Naive thymus-derived CD4-positive, alpha-beta T cell (primary cell): Measurements from ENCODE around the gene ACADM. TPM values are rescaled to one million over a fixed set of nuclear protein-coding genes. Genes with fewer than 3 reads are reported as not detected.

Experiments used
- ATAC-seq: fragments of 150-1000 bp; cut with Tn5 transposase; 2 replicates; pipeline ENCODE4 v1.10.0; 2021; ENCODE audit warnings: mild to moderate bottlenecking, moderate library complexity
- CTCF ChIA-PET: fragments of 350-600 bp; sonication (Branson Sonifier 250); formaldehyde crosslinking; loops from one replicate; lab custom pipeline; 2021; ENCODE audit warnings: antibody characterized with exemption; lab: Charles Lee
- POLR2A ChIA-PET: fragments of 350-600 bp; sonication (Branson Sonifier 250); formaldehyde crosslinking; loops from one replicate; lab custom pipeline; 2021; ENCODE audit warnings: antibody characterized with exemption, inconsistent platforms; lab: Charles Lee
- DNase-seq, 9 donors: peaks; one replicate each; pipeline versions ENCODE4 v3.0.0 to v3.0.0-alpha.2; 2020 to 2022; ENCODE audit warnings: mixed read lengths in 1 of 9
- H3K27ac ChIP-seq: one replicate; pipeline ENCODE4 v1.7.0; 2013; ENCODE audit warnings: mild to moderate bottlenecking, low read depth, low read length, moderate library complexity
- H3K27me3 ChIP-seq, 2 donors: one replicate each; pipeline ENCODE4 v1.7.0; 2013; ENCODE audit warnings: low read length in 2 of 2, mild to moderate bottlenecking in 2 of 2, moderate library complexity in 2 of 2; ENCODE audit not compliant: control insufficient read depth in 2 of 2, insufficient read depth in 2 of 2
- H3K36me3 ChIP-seq, 3 experiments: 1 replicate in 2 of 3; 2 replicates in 1 of 3; pipeline ENCODE4 v1.7.0; 2013; ENCODE audit warnings: low read length in 3 of 3, mild to moderate bottlenecking in 3 of 3, moderate library complexity in 1 of 3; ENCODE audit not compliant: insufficient read depth in 3 of 3, control insufficient read depth in 2 of 3
- H3K4me1 ChIP-seq, 2 donors: one replicate each; pipeline ENCODE4 v1.7.0; 2013; ENCODE audit warnings: low read length in 2 of 2, mild to moderate bottlenecking in 2 of 2, moderate library complexity in 1 of 2; ENCODE audit not compliant: control insufficient read depth in 2 of 2, insufficient read depth in 2 of 2
- H3K4me3 ChIP-seq: 2 replicates; pipeline ENCODE4 v1.7.0; 2013; ENCODE audit warnings: mild to moderate bottlenecking, low read length
- H3K9me3 ChIP-seq, 3 experiments: 1 replicate in 2 of 3; 2 replicates in 1 of 3; pipeline ENCODE4 v1.7.0; 2013; ENCODE audit warnings: low read length in 3 of 3; ENCODE audit not compliant: control insufficient read depth in 2 of 3
- H3K27ac Mint-ChIP-seq, 9 donors: one replicate each; pipeline ENCODE4 v1.8.0; 2020 to 2022; ENCODE audit warnings: mixed read lengths in 9 of 9, mild to moderate bottlenecking in 8 of 9, moderate library complexity in 5 of 9, inconsistent platforms in 2 of 9
- H3K27me3 Mint-ChIP-seq, 5 donors: one replicate each; pipeline ENCODE4 v1.8.0; 2021 to 2022; ENCODE audit warnings: mixed read lengths in 5 of 5, mild to moderate bottlenecking in 1 of 5
- H3K36me3 Mint-ChIP-seq, 5 donors: one replicate each; pipeline ENCODE4 v1.8.0; 2020 to 2022; ENCODE audit warnings: mixed read lengths in 5 of 5, mild to moderate bottlenecking in 3 of 5, inconsistent platforms in 1 of 5
- H3K4me1 Mint-ChIP-seq, 7 donors: one replicate each; pipeline ENCODE4 v1.8.0; 2020 to 2022; ENCODE audit warnings: mixed read lengths in 7 of 7, mild to moderate bottlenecking in 3 of 7, inconsistent platforms in 1 of 7
- H3K4me3 Mint-ChIP-seq, 10 donors: one replicate each; pipeline ENCODE4 v1.8.0; 2020 to 2022; ENCODE audit warnings: mild to moderate bottlenecking in 10 of 10, mixed read lengths in 10 of 10, moderate library complexity in 6 of 10, inconsistent platforms in 2 of 10
- H3K9me3 Mint-ChIP-seq, 11 donors: one replicate each; pipeline ENCODE4 v1.8.0; 2020 to 2022; ENCODE audit warnings: mixed read lengths in 11 of 11, mild to moderate bottlenecking in 4 of 11, inconsistent platforms in 1 of 11, moderate library complexity in 1 of 11
- intact Hi-C, 2 donors: fragments of 100-400 bp; cut with micrococcal nuclease; formaldehyde crosslinking; loops; one replicate each; pipeline ENCODE4 v1.15.1; 2023
- polyA plus RNA-seq, 2 donors: library from polyadenylated mRNA; unstranded; fragments of 300-500 nt; fragmentation: Illumina TruSeq; gene quantifications; one replicate each; pipeline ENCODE4 v1.2.3, GENCODE V29; 2021
- total RNA-seq, 6 experiments: library from RNA in 5 of 6; stranded (reverse) in 5 of 6; gene quantifications; 1 replicate in 5 of 6; 2 replicates in 1 of 6; pipeline ENCODE4 v1.2.3 and lab custom pipeline; 2021 to 2026

Gene ACADM
- total and polyA plus RNA-seq, 7 experiments from 2014 or later = 11.1 to 67.0 (median 34.9) TPM

DNA sequence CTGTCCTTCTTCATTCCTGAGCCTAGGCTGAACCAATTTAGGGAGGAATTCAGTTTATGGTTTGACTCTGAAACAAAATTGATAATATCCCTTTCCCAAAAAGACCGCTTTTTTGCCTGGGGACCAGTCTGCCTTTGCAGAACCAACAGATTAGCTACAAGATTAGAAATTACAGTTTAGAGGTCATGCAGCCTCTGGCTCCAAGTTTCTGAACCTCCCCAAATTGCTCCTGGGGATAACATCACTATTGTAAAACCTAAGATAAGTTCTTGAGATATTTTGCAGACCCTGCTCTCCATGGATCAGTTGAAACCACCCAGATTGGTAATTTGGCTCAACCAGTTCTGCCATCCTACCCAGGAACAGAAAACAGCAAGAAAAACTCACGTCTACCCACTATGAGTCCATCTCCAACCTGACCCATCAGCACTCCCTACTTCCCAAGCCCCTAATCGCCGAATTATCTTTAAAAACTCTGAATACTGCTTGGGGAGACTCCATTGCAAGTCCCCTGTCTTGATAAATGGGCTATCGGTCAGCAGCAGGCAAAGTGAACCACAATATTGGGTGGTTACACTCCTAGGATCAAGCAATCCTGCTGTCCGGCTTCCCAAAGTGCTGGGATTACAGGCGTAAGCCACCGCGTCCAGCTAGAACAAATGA is 60.9 kb downstream of the ACADM start:
- Mint-ChIP-seq H3K4me1 (peaks cover 37 to 55% (median 42%) of the 10 kb centered on the region in 7 donors), H3K27me3 (peaks cover 0 to 13% (median under 1%) of the 10 kb centered on the region in 5 donors), H3K9me3 (peaks cover 0 to 5% (median 0%) of the 10 kb centered on the region in 11 donors), H3K4me3 (peak overlapping the region; percentile 88 to 99 (median 97)), H3K27ac (peak overlapping the region; percentile 85 to 99 (median 97)), H3K36me3 (peaks cover 0 to 29% (median 9%) of the 10 kb centered on the region in 5 donors)
- Histone ChIP-seq H3K27me3 (no peaks in the 10 kb centered on the region), H3K27ac (peak overlapping the region; percentile 83), H3K36me3 (peaks cover 0 to 14% (median 8%) of the 10 kb centered on the region in 3 experiments), H3K4me3 (peak overlapping the region; percentile 97), H3K4me1 (peaks cover 27 to 36% of the 10 kb centered on the region in 2 donors), H3K9me3 (no peaks in the 10 kb centered on the region)
- ATAC-seq (no peak), DNase-seq (peak in 1 of 9 donors; percentile 10)
- intact Hi-C loops = loop anchor here (5.0 to 10.0 kb wide), 9 partner anchors 43 to 1992 kb away; partner anchors contain the start of genes PIGK (in 2 of the 2), MIGA1 (in 1 of the 2), SLC44A5 (in 1 of the 2) and USP33 (in 1 of the 2)
- ChIA-PET CTCF (interaction anchor here (0.7 to 1.0 kb wide), 3 partner anchors 21 to 1748 kb away, joined by 3 to 6 read pairs (median 3); no protein-coding TSS in a partner anchor), POLR2A (interaction anchor here (1.0 to 1.6 kb wide), 3 partner anchors 15 to 62 kb away, joined by 3 to 4 read pairs (median 3); no protein-coding TSS in a partner anchor)

DNA sequence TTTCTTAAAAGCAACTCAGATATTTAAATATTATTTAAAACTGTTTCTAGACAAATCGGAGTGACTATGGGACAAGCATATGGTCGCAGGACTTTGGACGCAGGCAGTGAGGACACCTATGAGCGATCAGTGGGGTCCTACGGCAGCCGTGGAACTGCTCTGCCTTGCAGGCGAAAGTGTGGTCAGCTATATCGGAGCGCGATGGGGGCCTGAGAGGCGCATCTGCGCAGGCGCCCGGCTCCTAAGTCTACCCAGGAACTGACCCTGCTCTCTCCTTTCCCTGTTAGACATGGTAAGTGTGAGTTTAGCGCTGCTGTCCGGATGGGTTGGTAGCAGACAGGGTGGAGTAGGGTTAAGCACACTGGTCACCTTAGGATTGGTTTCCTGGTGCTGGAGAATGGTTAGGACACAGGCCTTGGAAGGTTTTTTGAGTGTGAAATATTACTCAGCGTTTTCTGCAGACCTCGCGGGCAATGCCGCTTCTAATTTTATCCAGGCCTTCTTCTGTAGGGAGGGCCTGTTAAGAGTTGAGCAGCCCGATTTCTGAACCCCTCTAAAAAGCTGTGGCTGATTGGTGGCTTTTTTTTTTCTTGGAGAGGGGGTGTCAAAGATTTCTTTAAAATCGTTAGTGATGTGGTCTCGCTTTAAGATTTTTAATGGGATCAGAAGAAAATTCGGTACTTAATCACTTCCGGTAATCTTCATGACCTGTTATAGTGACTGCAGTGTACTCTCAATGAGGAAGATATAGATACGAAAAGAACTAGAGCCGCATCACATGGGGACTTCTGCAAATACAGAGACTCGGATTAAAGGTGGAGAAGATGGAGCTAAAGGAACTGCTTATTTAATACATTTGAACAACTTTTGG is 61.7 kb downstream of the ACADM start, which contains the start of gene RABGGTB:
Gene RABGGTB, plus strand, starts transcription at position 274 of the 871 bp plus-strand sequence. Its CDS starts 16 bp downstream, at position 290.
- Mint-ChIP-seq H3K27ac (peak within 1 kb of the TSS; percentile 85 to 99 (median 97)), H3K4me1 (peaks cover 44 to 62% (median 48%) of the 10 kb centered on the region in 7 donors), H3K4me3 (peak within 1 kb of the TSS; percentile 88 to 99 (median 97)), H3K9me3 (peaks cover 0 to 5% (median 0%) of the 10 kb centered on the region in 11 donors), H3K36me3 (peaks cover 3 to 34% (median 15%) of the 10 kb centered on the region in 5 donors), H3K27me3 (peaks cover 0 to 7% (median 0%) of the 10 kb centered on the region in 5 donors)
- POLR2A ChIA-PET = interaction anchor here (0.6 to 1.6 kb wide), 5 partner anchors 14 to 413 kb away, joined by 3 to 4 read pairs (median 3); no protein-coding TSS in a partner anchor
- peak; percentile 98 for ATAC-seq
- Histone ChIP-seq H3K27ac (peak within 1 kb of the TSS; percentile 83), H3K9me3 (no peaks in the 10 kb centered on the region), H3K27me3 (no peaks in the 10 kb centered on the region), H3K4me3 (peak within 1 kb of the TSS; percentile 97), H3K36me3 (peaks cover 4 to 22% (median 10%) of the 10 kb centered on the region in 3 experiments), H3K4me1 (peaks cover 33 to 44% of the 10 kb centered on the region in 2 donors)
- CTCF ChIA-PET = interaction anchor here (1.0 kb wide), 1 partner anchor 22 kb away, joined by 3 read pairs; no protein-coding TSS in a partner anchor
- intact Hi-C loops = loop anchor here (1.0 to 10.0 kb wide), 15 partner anchors 44 to 1993 kb away; partner anchors contain the start of genes ACADM (in 2 of the 2), MIGA1 (in 2 of the 2), PIGK (in 2 of the 2) and ZZZ3 (in 2 of the 2)
- peak; percentile 87 to 94 (median 91) for DNase-seq

- Histone ChIP-seq H3K27me3 (no peaks in the 10 kb centered on the region), H3K4me1 (peaks cover 38 to 46% of the 10 kb centered on the region in 2 donors), H3K27ac (peak overlapping the region; percentile 83), H3K9me3 (no peaks in the 10 kb centered on the region), H3K36me3 (peaks cover 10 to 29% (median 12%) of the 10 kb centered on the region in 3 experiments), H3K4me3 (peak overlapping the region; percentile 97)
- no peaks in the 10 kb centered on the region for H3K27me3 Mint-ChIP-seq
- peak overlapping the region; percentile 85 to 99 (median 97) for H3K27ac Mint-ChIP-seq
- DNase-seq (no peak), ATAC-seq (no peak)
- ChIA-PET CTCF (no interaction called here), POLR2A (interaction anchor here (0.6 to 1.6 kb wide), 4 partner anchors 14 to 414 kb away, joined by 3 to 4 read pairs (median 3); no protein-coding TSS in a partner anchor)
- peaks cover 0 to 2% (median 0%) of the 10 kb centered on the region in 11 donors for H3K9me3 Mint-ChIP-seq
- peaks cover 50 to 70% (median 56%) of the 10 kb centered on the region in 7 donors for H3K4me1 Mint-ChIP-seq
- intact Hi-C loops = loop anchor here (1.0 to 10.0 kb wide), 15 partner anchors 45 to 1992 kb away; partner anchors contain the start of genes ACADM (in 2 of the 2), MIGA1 (in 2 of the 2), PIGK (in 2 of the 2) and ZZZ3 (in 2 of the 2)
- peak overlapping the region; percentile 88 to 99 (median 97) for H3K4me3 Mint-ChIP-seq
- peaks cover 4 to 38% (median 22%) of the 10 kb centered on the region in 5 donors for H3K36me3 Mint-ChIP-seq
Measured at GRCh38 chr1:75786901-75787493, 62.5 kb downstream of the ACADM start.

- Mint-ChIP-seq H3K27ac (peak overlapping the region; percentile 83 to 99 (median 97)), H3K36me3 (peaks cover 4 to 40% (median 26%) of the 10 kb centered on the region in 5 donors), H3K9me3 (peaks cover 0 to 2% (median 0%) of the 10 kb centered on the region in 11 donors), H3K4me1 (peaks cover 50 to 70% (median 56%) of the 10 kb centered on the region in 7 donors), H3K27me3 (no peaks in the 10 kb centered on the region), H3K4me3 (peak overlapping the region; percentile 88 to 99 (median 97))
- POLR2A ChIA-PET = no interaction called here
- peaks cover 10 to 34% (median 17%) of the 10 kb centered on the region in 3 experiments for H3K36me3 ChIP-seq
- intact Hi-C loops = loop anchor here (2.0 to 10.0 kb wide), 11 partner anchors 45 to 1990 kb away; partner anchors contain the start of genes PIGK (in 2 of the 2), FPGT (in 1 of the 2), LRRIQ3 (in 1 of the 2) and MIGA1 (in 1 of the 2)
- H3K4me3 ChIP-seq = peak overlapping the region; percentile 97
- no peaks in the 10 kb centered on the region for H3K9me3 ChIP-seq
- CTCF ChIA-PET = no interaction called here
- peak overlapping the region; percentile 83 for H3K27ac ChIP-seq
- DNase-seq = peak in 1 of 9 donors; percentile 26
- ATAC-seq = no peak
- H3K4me1 ChIP-seq = peaks cover 38 to 46% of the 10 kb centered on the region in 2 donors
- H3K27me3 ChIP-seq = no peaks in the 10 kb centered on the region
Measured at GRCh38 chr1:75787524-75787923, 63.0 kb downstream of the ACADM start.

- peaks cover 48 to 69% (median 63%) of the 10 kb centered on the region in 7 donors for H3K4me1 Mint-ChIP-seq
Measured at GRCh38 chr1:75789988-75790387, 65.5 kb downstream of the ACADM start.

More at GRCh38 chr1:75789988-75790387, 65.5 kb downstream of the ACADM start:
- H3K9me3 ChIP-seq = no peaks in the 10 kb centered on the region
- ATAC-seq (no peak), DNase-seq (no peak)
- peak overlapping the region; percentile 83 for H3K27ac ChIP-seq
- Mint-ChIP-seq H3K27me3 (no peaks in the 10 kb centered on the region), H3K36me3 (peaks cover 4 to 52% (median 32%) of the 10 kb centered on the region in 5 donors), H3K9me3 (peaks cover 0 to 2% (median 0%) of the 10 kb centered on the region in 11 donors), H3K27ac (peak overlapping the region in 8 of 9 donors; percentile 6 to 98 (median 76)), H3K4me3 (peak overlapping the region in 8 of 10 donors; percentile 16 to 99 (median 88))
- CTCF ChIA-PET = no interaction called here
- no peaks in the 10 kb centered on the region for H3K27me3 ChIP-seq
- POLR2A ChIA-PET = interaction anchor here (2.0 kb wide), 1 partner anchor 10 kb away, joined by 9 read pairs; no protein-coding TSS in a partner anchor
- H3K4me3 ChIP-seq = no peak overlapping the region
- peaks cover 38 to 46% of the 10 kb centered on the region in 2 donors for H3K4me1 ChIP-seq
- intact Hi-C loops = loop anchor here (5.0 to 10.0 kb wide), 9 partner anchors 48 to 1987 kb away; partner anchors contain the start of genes PIGK (in 2 of the 2), MIGA1 (in 1 of the 2), SLC44A5 (in 1 of the 2) and USP33 (in 1 of the 2)
- H3K36me3 ChIP-seq = peaks cover 13 to 54% (median 18%) of the 10 kb centered on the region in 3 experiments
